ENCODE data around the gene SCN4B. TPM values are rescaled to one million over a fixed set of nuclear protein-coding genes. Genes with fewer than 3 reads are reported as not detected.

The SCN4B gene
- total RNA-seq, 1 donor from 2014 or later, result 1.9 TPM

- Mint-ChIP-seq H3K36me3 (no peaks in the 10 kb centered on the region), H3K27me3 (ENCODE audit: low read depth) (peaks cover 17% of the 10 kb centered on the region), H3K4me1 (peaks cover under 1% of the 10 kb centered on the region), H3K27ac (no peak overlapping the region), H3K9me3 (no peaks in the 10 kb centered on the region), H3K4me3 (no peak overlapping the region)
- no peak for TF ChIP-seq CTCF (IDR thresholded peaks at IDR 0.05; ENCODE audit: unreplicated experiment)
- no peak for DNase-seq (ENCODE audit: low spot score in 2 of 2, unreplicated experiment in 2 of 2)
Measured at GRCh38 chr11:118104491-118104890, 48.1 kb downstream of the SCN4B start.

- Mint-ChIP-seq H3K4me3 (no peak overlapping the region), H3K36me3 (no peaks in the 10 kb centered on the region), H3K9me3 (no peaks in the 10 kb centered on the region)
Measured at GRCh38 chr11:118102721-118103261, 49.8 kb downstream of the SCN4B start.

GRCh38 chr11:118100691-118101232 lies 51.9 kb downstream of the SCN4B start:
- no peaks in the 10 kb centered on the region for H3K9me3 Mint-ChIP-seq
- H3K4me3 Mint-ChIP-seq, result no peak overlapping the region
- no peak for DNase-seq (ENCODE audit: low spot score in 2 of 2, unreplicated experiment in 2 of 2)
- H3K36me3 Mint-ChIP-seq, result no peaks in the 10 kb centered on the region
- peaks cover 20% of the 10 kb centered on the region for H3K27me3 Mint-ChIP-seq (ENCODE audit: low read depth)
- no peak for TF ChIP-seq CTCF (IDR thresholded peaks at IDR 0.05; ENCODE audit: unreplicated experiment)
- H3K4me1 Mint-ChIP-seq, result peaks cover 4% of the 10 kb centered on the region
- H3K27ac Mint-ChIP-seq, result no peak overlapping the region

More at GRCh38 chr11:118102721-118103261, 49.8 kb downstream of the SCN4B start:
- TF ChIP-seq CTCF (IDR thresholded peaks at IDR 0.05; ENCODE audit: unreplicated experiment), result no peak
- Mint-ChIP-seq H3K4me1 (peaks cover 4% of the 10 kb centered on the region), H3K27me3 (ENCODE audit: low read depth) (peaks cover 23% of the 10 kb centered on the region), H3K27ac (no peak overlapping the region)
- DNase-seq (ENCODE audit: low spot score in 2 of 2, unreplicated experiment in 2 of 2), result no peak

GRCh38 chr11:118099838-118100556 lies 52.6 kb downstream of the SCN4B start:
- peaks cover 16% of the 10 kb centered on the region for H3K27me3 Mint-ChIP-seq (ENCODE audit: low read depth)
- H3K9me3 Mint-ChIP-seq, result no peaks in the 10 kb centered on the region
- TF ChIP-seq CTCF (IDR thresholded peaks at IDR 0.05; ENCODE audit: unreplicated experiment), result no peak
- H3K4me3 Mint-ChIP-seq, result no peak overlapping the region
- peaks cover 4% of the 10 kb centered on the region for H3K4me1 Mint-ChIP-seq
- DNase-seq (ENCODE audit: low spot score in 2 of 2, unreplicated experiment in 2 of 2), result no peak
- no peak overlapping the region for H3K27ac Mint-ChIP-seq
- H3K36me3 Mint-ChIP-seq, result no peaks in the 10 kb centered on the region

- Mint-ChIP-seq H3K4me3 (no peak overlapping the region), H3K9me3 (no peaks in the 10 kb centered on the region), H3K36me3 (no peaks in the 10 kb centered on the region), H3K4me1 (peaks cover 4% of the 10 kb centered on the region), H3K27me3 (ENCODE audit: low read depth) (peaks cover 14% of the 10 kb centered on the region), H3K27ac (no peak overlapping the region)
- TF ChIP-seq CTCF (IDR thresholded peaks at IDR 0.05; ENCODE audit: unreplicated experiment), result no peak
- DNase-seq (ENCODE audit: low spot score in 2 of 2, unreplicated experiment in 2 of 2), result no peak
Measured at GRCh38 chr11:118098996-118099837, 53.4 kb downstream of the SCN4B start.
